ENCODE data around the gene TMEM190. TPM values are rescaled to one million over a fixed set of nuclear protein-coding genes. Genes with fewer than 3 reads are reported as not detected.
A peak's percentile ranks its signal among the peaks of the same experiment; 100 is the strongest.

The TMEM190 gene
- total and polyA plus RNA-seq, 9 of the 15 experiments (the other 6 are each of a cell fraction or from before 2014, with no cell fraction given) = not detected

DNA sequence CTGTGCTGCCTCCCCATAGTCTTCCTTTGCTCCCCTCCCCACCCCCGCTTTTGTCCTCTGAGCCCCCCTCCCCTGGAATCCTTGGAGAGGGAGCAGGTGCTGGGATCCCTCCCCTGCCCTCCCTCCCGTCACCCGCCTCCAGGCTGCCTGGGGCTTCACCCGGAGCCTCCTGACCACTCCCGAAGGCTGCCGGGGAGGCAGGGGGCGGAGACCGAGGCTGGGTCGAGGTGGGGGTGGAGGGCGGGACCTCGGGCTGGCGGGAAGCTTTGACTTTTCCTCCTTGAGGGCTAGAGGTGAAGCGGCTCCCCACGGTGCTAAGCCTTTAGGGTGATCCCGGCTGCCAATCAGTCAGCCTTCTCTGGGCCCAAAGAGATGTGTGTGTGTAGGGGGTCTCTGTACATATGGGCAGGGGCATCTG, 35.4 kb upstream of the TMEM190 start (continued):
- TF ChIP-seq, protein P1, sequence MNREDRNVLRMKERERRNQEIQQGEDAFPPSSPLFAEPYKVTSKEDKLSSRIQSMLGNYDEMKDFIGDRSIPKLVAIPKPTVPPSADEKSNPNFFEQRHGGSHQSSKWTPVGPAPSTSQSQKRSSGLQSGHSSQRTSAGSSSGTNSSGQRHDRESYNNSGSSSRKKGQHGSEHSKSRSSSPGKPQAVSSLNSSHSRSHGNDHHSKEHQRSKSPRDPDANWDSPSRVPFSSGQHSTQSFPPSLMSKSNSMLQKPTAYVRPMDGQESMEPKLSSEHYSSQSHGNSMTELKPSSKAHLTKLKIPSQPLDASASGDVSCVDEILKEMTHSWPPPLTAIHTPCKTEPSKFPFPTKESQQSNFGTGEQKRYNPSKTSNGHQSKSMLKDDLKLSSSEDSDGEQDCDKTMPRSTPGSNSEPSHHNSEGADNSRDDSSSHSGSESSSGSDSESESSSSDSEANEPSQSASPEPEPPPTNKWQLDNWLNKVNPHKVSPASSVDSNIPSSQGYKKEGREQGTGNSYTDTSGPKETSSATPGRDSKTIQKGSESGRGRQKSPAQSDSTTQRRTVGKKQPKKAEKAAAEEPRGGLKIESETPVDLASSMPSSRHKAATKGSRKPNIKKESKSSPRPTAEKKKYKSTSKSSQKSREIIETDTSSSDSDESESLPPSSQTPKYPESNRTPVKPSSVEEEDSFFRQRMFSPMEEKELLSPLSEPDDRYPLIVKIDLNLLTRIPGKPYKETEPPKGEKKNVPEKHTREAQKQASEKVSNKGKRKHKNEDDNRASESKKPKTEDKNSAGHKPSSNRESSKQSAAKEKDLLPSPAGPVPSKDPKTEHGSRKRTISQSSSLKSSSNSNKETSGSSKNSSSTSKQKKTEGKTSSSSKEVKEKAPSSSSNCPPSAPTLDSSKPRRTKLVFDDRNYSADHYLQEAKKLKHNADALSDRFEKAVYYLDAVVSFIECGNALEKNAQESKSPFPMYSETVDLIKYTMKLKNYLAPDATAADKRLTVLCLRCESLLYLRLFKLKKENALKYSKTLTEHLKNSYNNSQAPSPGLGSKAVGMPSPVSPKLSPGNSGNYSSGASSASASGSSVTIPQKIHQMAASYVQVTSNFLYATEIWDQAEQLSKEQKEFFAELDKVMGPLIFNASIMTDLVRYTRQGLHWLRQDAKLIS (CRISPR knock-in tag; IDR thresholded peaks at IDR 0.05) = no peak
- TF ChIP-seq ZNF384 (IDR thresholded peaks at IDR 0.05; ENCODE audit: low read depth, low read length) (no peak), PHF20 (IDR thresholded peaks at IDR 0.05; ENCODE audit: partially characterized antibody) (no peak), LEF1 (IDR thresholded peaks at IDR 0.05) (no peak), ZNF232 (CRISPR knock-in tag; IDR thresholded peaks at IDR 0.05) (no peak), TCF7 (IDR thresholded peaks at IDR 0.05; ENCODE audit: borderline replicate concordance) (no peak), NR2C2 (CRISPR knock-in tag; IDR thresholded peaks at IDR 0.05) (no peak), NR2C2 (tag; IDR thresholded peaks at IDR 0.05) (peak; percentile 48; the same call in 1 of the 2 replicates), RBBP5 (IDR thresholded peaks at IDR 0.05; ENCODE audit: borderline replicate concordance, insufficient read depth, low read length, poor library complexity, severe bottlenecking) (peak; percentile 28), SMARCE1 (IDR thresholded peaks at IDR 0.05) (no peak), L3MBTL2 (IDR thresholded peaks at IDR 0.05) (no peak), TAF1 (IDR thresholded peaks at IDR 0.05; ENCODE audit: control insufficient read depth, extremely low read depth, insufficient read depth, low read length, severe bottlenecking) (no peak), ZNF57 (CRISPR knock-in tag; IDR thresholded peaks at IDR 0.05) (no peak)
- TF ChIP-seq, protein P2, sequence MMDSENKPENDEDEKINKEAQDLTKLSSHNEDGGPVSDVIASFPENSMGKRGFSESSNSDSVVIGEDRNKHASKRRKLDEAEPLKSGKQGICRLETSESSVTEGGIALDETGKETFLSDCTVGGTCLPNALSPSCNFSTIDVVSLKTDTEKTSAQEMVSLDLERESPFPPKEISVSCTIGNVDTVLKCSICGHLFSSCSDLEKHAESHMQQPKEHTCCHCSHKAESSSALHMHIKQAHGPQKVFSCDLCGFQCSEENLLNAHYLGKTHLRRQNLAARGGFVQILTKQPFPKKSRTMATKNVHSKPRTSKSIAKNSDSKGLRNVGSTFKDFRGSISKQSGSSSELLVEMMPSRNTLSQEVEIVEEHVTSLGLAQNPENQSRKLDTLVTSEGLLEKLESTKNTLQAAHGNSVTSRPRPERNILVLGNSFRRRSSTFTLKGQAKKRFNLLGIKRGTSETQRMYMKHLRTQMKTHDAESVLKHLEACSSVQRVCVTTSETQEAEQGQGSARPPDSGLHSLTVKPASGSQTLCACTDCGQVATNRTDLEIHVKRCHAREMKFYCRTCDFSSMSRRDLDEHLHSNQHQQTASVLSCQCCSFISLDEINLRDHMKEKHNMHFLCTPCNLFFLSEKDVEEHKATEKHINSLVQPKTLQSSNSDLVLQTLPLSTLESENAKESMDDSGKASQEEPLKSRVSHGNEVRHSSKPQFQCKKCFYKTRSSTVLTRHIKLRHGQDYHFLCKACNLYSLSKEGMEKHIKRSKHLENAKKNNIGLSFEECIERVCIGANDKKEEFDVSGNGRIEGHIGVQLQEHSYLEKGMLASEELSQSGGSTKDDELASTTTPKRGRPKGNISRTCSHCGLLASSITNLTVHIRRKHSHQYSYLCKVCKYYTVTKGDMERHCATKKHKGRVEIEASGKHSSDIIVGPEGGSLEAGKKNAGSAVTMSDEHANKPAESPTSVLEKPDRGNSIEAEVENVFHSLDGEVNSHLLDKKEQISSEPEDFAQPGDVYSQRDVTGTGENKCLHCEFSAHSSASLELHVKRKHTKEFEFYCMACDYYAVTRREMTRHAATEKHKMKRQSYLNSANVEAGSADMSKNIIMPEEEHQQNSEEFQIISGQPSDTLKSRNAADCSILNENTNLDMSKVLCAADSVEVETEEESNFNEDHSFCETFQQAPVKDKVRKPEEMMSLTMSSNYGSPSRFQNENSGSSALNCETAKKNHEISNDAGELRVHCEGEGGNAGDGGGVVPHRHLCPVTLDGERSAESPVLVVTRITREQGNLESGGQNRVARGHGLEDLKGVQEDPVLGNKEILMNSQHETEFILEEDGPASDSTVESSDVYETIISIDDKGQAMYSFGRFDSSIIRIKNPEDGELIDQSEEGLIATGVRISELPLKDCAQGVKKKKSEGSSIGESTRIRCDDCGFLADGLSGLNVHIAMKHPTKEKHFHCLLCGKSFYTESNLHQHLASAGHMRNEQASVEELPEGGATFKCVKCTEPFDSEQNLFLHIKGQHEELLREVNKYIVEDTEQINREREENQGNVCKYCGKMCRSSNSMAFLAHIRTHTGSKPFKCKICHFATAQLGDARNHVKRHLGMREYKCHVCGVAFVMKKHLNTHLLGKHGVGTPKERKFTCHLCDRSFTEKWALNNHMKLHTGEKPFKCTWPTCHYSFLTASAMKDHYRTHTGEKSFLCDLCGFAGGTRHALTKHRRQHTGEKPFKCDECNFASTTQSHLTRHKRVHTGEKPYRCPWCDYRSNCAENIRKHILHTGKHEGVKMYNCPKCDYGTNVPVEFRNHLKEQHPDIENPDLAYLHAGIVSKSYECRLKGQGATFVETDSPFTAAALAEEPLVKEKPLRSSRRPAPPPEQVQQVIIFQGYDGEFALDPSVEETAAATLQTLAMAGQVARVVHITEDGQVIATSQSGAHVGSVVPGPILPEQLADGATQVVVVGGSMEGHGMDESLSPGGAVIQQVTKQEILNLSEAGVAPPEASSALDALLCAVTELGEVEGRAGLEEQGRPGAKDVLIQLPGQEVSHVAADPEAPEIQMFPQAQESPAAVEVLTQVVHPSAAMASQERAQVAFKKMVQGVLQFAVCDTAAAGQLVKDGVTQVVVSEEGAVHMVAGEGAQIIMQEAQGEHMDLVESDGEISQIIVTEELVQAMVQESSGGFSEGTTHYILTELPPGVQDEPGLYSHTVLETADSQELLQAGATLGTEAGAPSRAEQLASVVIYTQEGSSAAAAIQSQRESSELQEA (IDR thresholded peaks at IDR 0.05; ENCODE audit: low read depth) = no peak
- TF ChIP-seq, protein P3, sequence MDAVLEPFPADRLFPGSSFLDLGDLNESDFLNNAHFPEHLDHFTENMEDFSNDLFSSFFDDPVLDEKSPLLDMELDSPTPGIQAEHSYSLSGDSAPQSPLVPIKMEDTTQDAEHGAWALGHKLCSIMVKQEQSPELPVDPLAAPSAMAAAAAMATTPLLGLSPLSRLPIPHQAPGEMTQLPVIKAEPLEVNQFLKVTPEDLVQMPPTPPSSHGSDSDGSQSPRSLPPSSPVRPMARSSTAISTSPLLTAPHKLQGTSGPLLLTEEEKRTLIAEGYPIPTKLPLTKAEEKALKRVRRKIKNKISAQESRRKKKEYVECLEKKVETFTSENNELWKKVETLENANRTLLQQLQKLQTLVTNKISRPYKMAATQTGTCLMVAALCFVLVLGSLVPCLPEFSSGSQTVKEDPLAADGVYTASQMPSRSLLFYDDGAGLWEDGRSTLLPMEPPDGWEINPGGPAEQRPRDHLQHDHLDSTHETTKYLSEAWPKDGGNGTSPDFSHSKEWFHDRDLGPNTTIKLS (IDR thresholded peaks at IDR 0.05; ENCODE audit: borderline replicate concordance, low read depth) = no peak

Data from K562 (cell line).